Measurements from ENCODE around the gene PDE6A.

The PDE6A gene

GRCh38 chr5:149924486-149924885 is 20.1 kb downstream of the PDE6A start:
- DNase-seq, result peak in 1 of 2 experiments; percentile 4

- no peak for DNase-seq
Measured at GRCh38 chr5:149922950-149923349, 21.6 kb downstream of the PDE6A start.

- DNase-seq, result no peak
Measured at GRCh38 chr5:149921597-149921996, 23.0 kb downstream of the PDE6A start.

GRCh38 chr5:149917073-149917676 is 27.4 kb downstream of the PDE6A start:
- no peak for DNase-seq

- no peak for DNase-seq
Measured at GRCh38 chr5:149916334-149917072, 28.1 kb downstream of the PDE6A start.

- no peak for DNase-seq
Measured at GRCh38 chr5:149915392-149916260, 29.0 kb downstream of the PDE6A start.

- no peak for DNase-seq
Measured at GRCh38 chr5:149913436-149914419, 30.9 kb downstream of the PDE6A start.

GRCh38 chr5:149912226-149912871 is 32.2 kb downstream of the PDE6A start:
- no peak for DNase-seq

- DNase-seq, result no peak
Measured at GRCh38 chr5:149911031-149911430, 33.6 kb downstream of the PDE6A start.

- DNase-seq, result no peak
Measured at GRCh38 chr5:149907828-149908227, 36.8 kb downstream of the PDE6A start.

GRCh38 chr5:149904977-149905376 is 39.6 kb downstream of the PDE6A start:
- peak in 1 of 2 experiments; percentile 7 for DNase-seq

GRCh38 chr5:149904293-149904886 is 40.2 kb downstream of the PDE6A start:
- DNase-seq, result peak in 1 of 2 experiments; percentile 3

GRCh38 chr5:149903404-149903803 is 41.2 kb downstream of the PDE6A start:
- no peak for DNase-seq

GRCh38 chr5:149902177-149902576 is 42.4 kb downstream of the PDE6A start:
- DNase-seq, result peak in 1 of 2 experiments; percentile 11

GRCh38 chr5:149901511-149901910 is 43.1 kb downstream of the PDE6A start:
- DNase-seq, result no peak

- no peak for DNase-seq
Measured at GRCh38 chr5:149900390-149900789, 44.2 kb downstream of the PDE6A start.

- DNase-seq, result no peak
Measured at GRCh38 chr5:149898811-149899210, 45.8 kb downstream of the PDE6A start.

- no peak for DNase-seq
Measured at GRCh38 chr5:149895416-149896345, 48.9 kb downstream of the PDE6A start.

GRCh38 chr5:149894237-149894636 is 50.4 kb downstream of the PDE6A start:
- no peak for DNase-seq

GRCh38 chr5:149893403-149893931 is 51.1 kb downstream of the PDE6A start:
- DNase-seq, result no peak

All from NCI-H524 (cell line).